OCI-LY7 (cell line): Measurements from ENCODE around the gene MRPL36.

Experiments
- CTCF ChIP-seq: fragments of 200-600 bp; sonication (generic); conservative IDR thresholded peaks from 2 replicates; pipeline ENCODE4 v1.5.1; 2014; ENCODE audit warnings: mild to moderate bottlenecking, antibody characterized with exemption, low read length, moderate library complexity, mixed read lengths
- EZH2phosphoT487 ChIP-seq: fragments of 200-600 bp; sonication (generic); IDR thresholded peaks from 2 replicates; pipeline ENCODE4 v1.6.1; 2018; ENCODE audit warnings: low read depth, borderline replicate concordance, mild to moderate bottlenecking, mixed run types, antibody characterized with exemption, low read length, moderate library complexity, mixed read lengths

- TF ChIP-seq CTCF (no peak), EZH2phosphoT487 (no peak)
Measured at GRCh38 chr5:1815071-1815786, 15.6 kb upstream of the MRPL36 start.
